ENCODE results near the gene CROCC2. TPM values are rescaled to one million over a fixed set of nuclear protein-coding genes. Genes with fewer than 3 reads are reported as not detected.

Gene CROCC2
- total RNA-seq, 1 donor from 2014 or later = not detected

- no peak for DNase-seq (ENCODE audit: low spot score)
Measured at GRCh38 chr2:240982821-240983281, 76.7 kb downstream of the CROCC2 start.

- DNase-seq (ENCODE audit: low spot score) = no peak
Measured at GRCh38 chr2:240983361-240983995, 77.3 kb downstream of the CROCC2 start.

- DNase-seq (ENCODE audit: low spot score) = no peak
Measured at GRCh38 chr2:240983996-240984498, 77.9 kb downstream of the CROCC2 start.

DNA sequence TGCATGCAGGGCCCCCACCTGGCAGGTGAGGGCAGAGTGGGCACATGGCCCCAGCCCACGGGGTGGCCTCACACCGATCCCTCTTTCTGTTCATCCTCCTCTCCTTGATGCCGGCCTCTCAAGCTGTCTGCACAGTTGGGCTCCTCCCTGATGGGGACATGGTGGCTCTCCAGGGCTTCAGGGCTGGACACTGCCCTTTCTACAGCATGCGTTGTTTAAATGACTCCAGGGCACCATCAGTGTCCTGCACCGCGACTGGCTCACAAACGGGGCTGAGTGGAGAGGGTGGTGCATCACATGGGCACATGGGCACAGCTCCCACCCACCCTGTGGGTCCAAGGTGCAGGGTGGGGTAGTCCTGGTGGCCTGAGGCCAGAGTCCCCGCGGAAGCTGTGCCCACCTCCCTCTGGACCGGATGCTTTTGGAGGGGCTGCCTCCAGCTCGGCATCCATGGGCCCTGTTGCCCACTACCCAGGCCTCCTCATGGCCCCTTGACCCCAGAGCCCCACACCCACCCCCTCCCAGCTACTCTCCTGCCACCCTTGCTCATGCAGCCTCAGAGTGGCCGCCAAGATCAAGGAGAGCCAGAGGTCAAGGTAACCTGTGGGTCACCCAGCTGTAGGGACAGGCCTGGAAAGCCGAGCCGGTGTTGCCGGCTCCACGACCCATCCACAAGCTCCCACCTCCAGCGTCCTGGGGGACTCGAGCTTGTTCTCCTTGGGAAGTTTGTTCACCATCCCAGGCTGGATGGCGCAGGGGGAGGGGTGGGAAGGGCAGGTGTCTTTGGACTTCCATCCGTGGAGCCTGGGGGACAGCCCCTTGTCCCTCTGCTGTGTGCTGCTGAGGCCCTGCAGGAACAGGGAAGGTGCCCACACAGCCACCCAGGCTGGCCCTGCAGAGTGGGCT, 80.0 kb downstream of the CROCC2 start:
- no peak for DNase-seq (ENCODE audit: low spot score)

GRCh38 chr2:240986787-240987411, 80.8 kb downstream of the CROCC2 start:
- no peak for DNase-seq (ENCODE audit: low spot score)

- DNase-seq (ENCODE audit: low spot score) = no peak
Measured at GRCh38 chr2:240987588-240987987, 81.5 kb downstream of the CROCC2 start.

DNA sequence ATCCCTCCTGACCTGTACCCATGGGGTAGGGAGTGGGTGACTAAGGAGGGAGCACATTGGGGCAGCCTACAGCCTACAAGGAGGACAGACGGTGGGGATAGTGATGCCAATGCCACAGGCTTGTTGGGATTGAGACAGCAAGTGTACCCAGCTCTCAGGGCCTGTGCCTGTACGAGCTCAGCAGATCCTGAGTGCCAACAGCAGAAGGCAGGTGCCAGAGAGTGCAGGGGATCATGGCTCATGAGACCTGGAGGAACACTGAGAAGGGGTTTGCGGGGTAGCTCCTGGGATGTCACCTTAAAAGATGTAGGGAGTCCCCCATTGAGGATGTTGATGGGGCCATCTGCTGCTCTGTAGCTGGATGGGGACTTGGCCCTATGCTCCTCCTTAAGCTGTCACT, 82.0 kb downstream of the CROCC2 start:
- DNase-seq (ENCODE audit: low spot score) = no peak

DNA sequence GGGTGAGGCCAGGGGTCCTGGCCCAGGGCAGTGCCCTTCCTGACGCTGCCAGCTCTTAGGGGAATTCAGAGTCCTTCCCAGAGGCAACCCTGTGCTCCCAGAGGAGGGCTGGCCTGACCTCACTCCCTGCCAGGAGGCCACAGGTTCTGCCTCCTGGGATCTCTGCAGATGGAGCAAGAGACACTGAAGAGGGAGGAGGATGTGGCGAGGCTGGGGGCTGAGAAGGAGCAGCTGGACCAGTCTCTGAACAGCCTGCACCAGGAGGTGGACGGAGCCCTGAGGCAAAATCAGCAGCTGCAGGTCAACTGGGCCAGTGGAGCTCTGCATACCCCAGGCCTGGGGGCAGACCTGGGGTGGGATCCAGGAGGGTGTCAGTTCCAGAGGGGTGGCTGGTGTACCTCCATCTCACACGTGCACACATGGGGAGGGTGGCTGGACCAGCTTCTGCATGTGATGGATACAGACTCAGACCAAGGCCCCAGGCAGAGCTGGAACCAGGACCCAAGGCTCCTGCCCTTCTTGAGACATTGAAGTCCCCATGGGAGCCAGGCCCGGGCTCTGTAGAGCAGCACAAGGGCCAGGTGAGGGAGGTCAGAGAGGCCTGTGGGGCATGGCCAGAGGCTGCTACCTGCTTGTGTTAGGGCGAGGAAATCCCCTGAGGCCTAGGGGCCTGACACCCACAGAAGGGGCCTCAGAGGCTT, 82.6 kb downstream of the CROCC2 start:
- no peak for DNase-seq (ENCODE audit: low spot score)

DNA sequence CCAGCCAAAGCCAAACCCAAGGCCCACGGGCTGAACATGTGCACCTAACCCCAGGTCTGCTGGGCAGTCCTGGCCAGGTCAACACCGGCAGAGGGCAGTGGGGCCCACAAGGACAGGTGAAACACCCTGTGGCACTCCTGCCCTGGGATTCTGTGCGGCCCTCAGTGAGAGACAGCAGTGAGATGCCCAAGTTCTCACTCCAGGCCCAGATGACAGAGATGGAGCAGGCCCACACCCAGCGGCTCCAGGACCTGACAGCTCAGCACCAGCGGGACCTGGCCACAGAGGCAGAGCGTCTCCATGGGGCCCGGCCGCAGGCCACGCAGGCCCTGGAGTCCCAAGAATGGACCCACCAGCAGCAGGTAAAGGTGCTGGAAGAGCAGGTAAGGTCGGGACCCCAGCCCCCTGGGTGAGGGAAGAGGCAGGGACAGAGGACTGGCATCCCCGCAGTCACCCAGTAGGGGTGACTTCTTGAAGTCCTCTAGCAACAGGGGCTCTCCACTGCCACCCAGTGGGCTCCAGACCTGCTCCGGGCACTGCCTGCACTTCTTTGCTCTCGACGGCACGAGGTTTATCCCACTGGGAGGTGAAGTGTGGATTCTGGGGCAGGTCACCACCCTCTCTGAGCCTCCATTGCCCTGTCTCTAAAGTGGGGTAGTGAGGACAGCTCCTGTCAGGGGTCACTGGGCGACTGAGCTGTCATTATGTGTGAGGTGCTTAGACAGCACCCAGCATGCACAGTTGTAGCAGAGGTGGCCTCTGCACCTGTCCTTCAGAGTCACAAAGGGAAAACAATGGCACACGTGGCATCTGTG, 83.5 kb downstream of the CROCC2 start:
- no peak for DNase-seq (ENCODE audit: low spot score)

DNA sequence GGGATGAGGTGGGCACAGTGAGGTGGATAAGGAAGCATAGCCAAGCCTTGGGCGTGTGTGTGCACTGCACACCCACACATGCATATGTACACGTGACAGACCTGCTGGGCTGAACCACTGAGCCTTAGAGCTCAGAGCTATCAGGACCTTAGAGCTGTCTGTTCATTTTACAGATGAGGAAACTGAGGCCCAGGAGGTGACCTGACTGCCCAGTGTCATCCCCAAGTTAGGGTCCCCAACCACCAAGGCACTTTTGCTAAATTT, 84.1 kb downstream of the CROCC2 start:
- no peak for DNase-seq (ENCODE audit: low spot score)

DNA sequence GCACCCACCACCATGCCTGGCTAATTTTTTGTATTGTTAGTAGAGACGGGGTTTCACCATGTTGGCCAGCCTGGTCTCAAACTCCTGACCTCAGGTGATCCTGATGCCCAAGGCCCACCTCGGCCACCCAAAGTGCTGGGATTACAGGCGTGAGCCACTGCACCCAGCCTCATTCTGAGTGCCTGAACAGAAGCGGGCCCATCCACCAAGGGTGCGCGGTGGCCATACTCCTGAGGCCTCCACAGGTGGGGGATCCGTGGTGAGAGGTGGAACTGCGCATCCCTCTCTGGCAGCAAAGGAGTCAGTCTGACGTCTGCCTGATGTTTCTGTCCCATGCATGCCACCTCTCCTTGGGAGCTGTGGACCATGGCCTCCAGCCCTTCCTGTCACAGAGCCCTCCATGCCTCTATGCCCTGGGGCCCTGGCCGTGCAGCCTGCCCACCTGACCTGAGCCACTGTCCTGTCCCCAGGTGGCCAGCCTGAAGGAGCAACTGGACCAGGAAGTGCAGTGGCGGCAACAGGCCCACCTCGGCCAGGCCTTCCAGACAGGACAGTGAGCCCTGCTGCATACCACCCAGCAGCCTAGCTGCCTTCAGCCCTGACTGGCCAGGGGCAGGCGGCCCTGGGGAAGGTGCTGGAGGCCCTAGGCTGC, 84.7 kb downstream of the CROCC2 start:
- DNase-seq (ENCODE audit: low spot score) = no peak

- DNase-seq (ENCODE audit: low spot score) = peak; percentile 95
Measured at GRCh38 chr2:240991378-240992263, 85.5 kb downstream of the CROCC2 start.

DNA sequence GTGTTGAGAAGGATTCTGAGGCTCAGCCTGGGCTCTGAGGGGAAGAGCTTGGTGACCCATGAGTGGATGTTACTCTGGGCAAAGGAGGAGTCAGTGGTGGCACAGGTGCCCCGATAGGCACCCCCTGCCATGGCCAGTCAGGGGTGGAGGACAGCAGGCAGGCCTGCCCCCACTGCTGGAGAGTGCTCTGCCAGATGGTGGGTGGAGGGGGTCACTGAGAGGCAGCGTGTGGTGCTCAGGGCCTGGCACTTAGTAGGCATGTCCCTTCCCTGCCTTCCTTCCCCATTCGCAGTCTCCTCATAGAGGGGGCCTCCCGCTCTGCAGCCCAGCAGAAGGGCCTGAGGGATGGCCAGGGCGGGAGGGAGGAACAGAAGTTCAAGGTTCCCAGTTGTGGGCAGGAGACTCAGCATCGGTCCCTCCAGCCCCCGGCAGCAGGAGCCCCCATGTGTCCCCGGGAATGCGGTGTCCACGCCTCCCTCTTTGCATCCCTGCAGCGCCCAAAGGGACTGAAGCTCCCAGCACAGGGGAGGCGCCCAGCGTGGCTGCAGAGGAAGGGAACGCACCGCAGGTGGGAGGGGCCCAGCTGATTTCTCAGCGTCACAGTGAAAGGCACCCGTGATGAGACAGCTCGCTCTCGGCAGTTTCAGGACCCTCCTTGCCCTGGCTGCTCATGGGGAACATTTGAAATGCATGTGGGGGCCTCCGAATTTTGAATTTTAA, 86.6 kb downstream of the CROCC2 start:
- peak; percentile 88 for DNase-seq (ENCODE audit: low spot score)

DNA sequence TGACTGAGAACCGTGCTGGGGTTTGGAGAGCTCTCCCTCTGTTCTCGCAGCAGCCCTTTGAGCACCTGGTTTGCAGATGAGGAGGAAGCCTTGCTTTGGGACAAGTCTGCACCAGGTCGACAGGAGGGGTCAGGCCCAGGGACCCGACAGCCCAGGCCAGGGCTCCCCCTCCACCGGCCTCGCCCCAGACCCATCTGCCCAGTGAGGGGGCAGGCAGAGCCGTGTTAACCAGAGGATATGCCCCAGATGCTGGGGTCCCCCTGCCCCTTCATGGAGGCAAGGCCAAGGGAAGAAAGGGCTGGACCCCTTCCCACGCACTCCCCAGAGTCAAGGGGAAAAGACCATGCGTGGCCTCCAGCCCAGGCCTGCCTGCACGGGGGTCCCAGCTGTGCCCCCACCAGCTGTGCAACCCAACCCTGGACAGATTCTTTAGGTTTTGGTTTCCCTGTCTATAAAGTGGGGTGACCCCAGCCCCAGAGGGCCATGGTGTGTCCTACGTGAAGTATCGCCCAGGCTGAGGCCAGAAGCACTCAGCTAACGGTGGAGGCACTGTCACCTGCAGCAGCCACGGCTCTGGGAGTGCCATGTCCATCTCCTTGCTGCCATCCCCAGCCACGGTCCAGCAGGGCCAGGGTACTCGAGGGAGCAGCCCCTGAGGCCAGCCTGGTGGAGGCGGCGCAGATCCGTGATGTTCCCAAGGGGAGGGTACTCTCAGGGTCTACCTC, 87.5 kb downstream of the CROCC2 start:
- peak; percentile 82 for DNase-seq (ENCODE audit: low spot score)

GRCh38 chr2:240994171-240994896, 88.2 kb downstream of the CROCC2 start:
- DNase-seq (ENCODE audit: low spot score) = peak; percentile 72

GRCh38 chr2:240995041-240996021, 89.2 kb downstream of the CROCC2 start:
- no peak for DNase-seq (ENCODE audit: low spot score)

Data from mesenteric fat pad (tissue), 1 donor.